DND-41 (cell line): ENCODE data around the gene NGB.

ENCODE experiments used
- EZH2 ChIP-seq: IDR thresholded peaks from 3 replicates; pipeline ENCODE4 v1.6.1; 2012; ENCODE audit warnings: borderline replicate concordance, low read depth, mild to moderate bottlenecking, moderate library complexity, low read length, inconsistent platforms; ENCODE audit not compliant: severe bottlenecking
- TF ChIP-seq, protein P1 (sequence below): IDR thresholded peaks from 2 replicates; pipeline ENCODE4 v1.5.1; 2012; ENCODE audit warnings: borderline replicate concordance, low read length, moderate library complexity, mild to moderate bottlenecking; ENCODE audit not compliant: poor library complexity, severe bottlenecking; ENCODE audit errors: extremely low read depth

DNA sequence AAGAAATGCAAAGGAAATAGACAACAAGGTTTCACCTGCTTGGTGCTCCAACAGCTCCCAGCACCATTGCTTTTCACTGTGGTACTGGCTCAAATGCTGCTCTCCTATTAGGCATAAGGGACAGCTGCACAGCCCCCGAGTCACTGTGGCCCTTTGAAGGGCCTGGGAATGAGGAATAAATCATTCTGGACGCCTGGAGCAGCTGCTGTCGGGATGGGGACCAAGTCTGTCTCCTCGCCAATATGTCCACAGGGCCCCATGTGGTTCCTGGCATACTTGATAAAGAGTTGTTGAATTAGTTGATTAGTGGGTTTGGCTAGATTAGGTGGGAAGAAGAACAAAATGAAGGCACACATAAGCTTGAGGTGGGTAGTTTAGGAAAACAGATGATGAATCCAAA, 13.1 kb upstream of the NGB start:
- TF ChIP-seq, protein P1, sequence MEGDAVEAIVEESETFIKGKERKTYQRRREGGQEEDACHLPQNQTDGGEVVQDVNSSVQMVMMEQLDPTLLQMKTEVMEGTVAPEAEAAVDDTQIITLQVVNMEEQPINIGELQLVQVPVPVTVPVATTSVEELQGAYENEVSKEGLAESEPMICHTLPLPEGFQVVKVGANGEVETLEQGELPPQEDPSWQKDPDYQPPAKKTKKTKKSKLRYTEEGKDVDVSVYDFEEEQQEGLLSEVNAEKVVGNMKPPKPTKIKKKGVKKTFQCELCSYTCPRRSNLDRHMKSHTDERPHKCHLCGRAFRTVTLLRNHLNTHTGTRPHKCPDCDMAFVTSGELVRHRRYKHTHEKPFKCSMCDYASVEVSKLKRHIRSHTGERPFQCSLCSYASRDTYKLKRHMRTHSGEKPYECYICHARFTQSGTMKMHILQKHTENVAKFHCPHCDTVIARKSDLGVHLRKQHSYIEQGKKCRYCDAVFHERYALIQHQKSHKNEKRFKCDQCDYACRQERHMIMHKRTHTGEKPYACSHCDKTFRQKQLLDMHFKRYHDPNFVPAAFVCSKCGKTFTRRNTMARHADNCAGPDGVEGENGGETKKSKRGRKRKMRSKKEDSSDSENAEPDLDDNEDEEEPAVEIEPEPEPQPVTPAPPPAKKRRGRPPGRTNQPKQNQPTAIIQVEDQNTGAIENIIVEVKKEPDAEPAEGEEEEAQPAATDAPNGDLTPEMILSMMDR, result no peak
- TF ChIP-seq EZH2, result no peak
